Measurements from ENCODE around the gene HDGFL1.

The HDGFL1 gene

GRCh38 chr6:22544476-22544875 is 24.9 kb upstream of the HDGFL1 start:
- Histone ChIP-seq H3K4me1 (peaks cover 5% of the 10 kb centered on the region), H3K4me3 (ENCODE audit: low read depth, low read length) (no peak overlapping the region), H3K9me3 (no peaks in the 10 kb centered on the region; the same call in 1 of the 2 replicates), H3K27me3 (no peaks in the 10 kb centered on the region), H3K36me3 (no peaks in the 10 kb centered on the region)
- no peak for DNase-seq
- no peak for TF ChIP-seq CTCF (IDR thresholded peaks at IDR 0.05; ENCODE audit: low read depth, low read length)

DNA sequence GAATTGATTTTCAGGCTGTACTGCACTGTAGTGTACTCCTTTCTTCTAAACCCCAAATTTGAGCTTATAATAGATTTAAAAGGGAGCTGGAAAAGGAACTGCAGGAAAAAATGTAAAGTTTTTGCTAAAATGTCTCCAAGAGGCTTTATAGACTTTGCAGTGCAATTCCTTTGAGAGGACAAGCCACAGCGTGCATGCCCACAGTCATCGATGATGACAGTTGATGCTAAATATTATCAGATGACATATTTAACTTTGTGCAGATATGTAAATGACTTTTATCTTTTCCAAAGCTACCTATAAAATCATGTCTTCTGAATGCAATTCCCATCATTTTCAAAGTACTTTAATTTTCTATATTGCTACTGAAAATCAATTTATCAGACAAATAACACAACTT is 24.3 kb upstream of the HDGFL1 start:
- Histone ChIP-seq H3K4me3 (ENCODE audit: low read depth, low read length) (no peak overlapping the region), H3K9me3 (no peaks in the 10 kb centered on the region; the same call in 1 of the 2 replicates)

DNA sequence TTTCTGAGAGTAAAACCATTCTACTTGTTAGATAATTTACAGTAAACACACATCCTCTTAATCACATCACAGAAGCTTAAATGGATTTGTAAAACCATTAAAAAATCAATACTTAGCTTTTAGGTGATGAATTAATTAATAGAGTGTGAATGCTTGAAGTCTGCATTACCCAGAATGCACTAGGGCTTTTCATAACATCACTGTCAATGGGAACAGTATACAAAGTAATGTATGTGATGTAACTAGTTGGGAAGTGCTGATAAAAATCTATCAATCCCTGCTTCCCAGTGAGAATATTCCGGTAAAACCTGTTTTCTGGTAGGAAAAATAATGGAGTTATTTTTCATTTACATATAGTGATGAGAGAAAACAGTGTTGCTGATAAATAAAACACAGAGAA is 23.1 kb upstream of the HDGFL1 start:
- DNase-seq = no peak
- no peak for TF ChIP-seq CTCF (IDR thresholded peaks at IDR 0.05; ENCODE audit: low read depth, low read length)
- H3K27me3 ChIP-seq = no peaks in the 10 kb centered on the region
- no peak overlapping the region for H3K4me3 ChIP-seq (ENCODE audit: low read depth, low read length)
- H3K36me3 ChIP-seq = no peaks in the 10 kb centered on the region
- no peaks in the 10 kb centered on the region; the same call in none of the 2 replicates for H3K9me3 ChIP-seq
- H3K4me1 ChIP-seq = peaks cover 5% of the 10 kb centered on the region

More for the DNA sequence above, 24.3 kb upstream of the HDGFL1 start:
- DNase-seq = no peak
- Histone ChIP-seq H3K27me3 (no peaks in the 10 kb centered on the region), H3K4me1 (peaks cover 5% of the 10 kb centered on the region), H3K36me3 (no peaks in the 10 kb centered on the region)
- TF ChIP-seq CTCF (IDR thresholded peaks at IDR 0.05; ENCODE audit: low read depth, low read length) = no peak

DNA sequence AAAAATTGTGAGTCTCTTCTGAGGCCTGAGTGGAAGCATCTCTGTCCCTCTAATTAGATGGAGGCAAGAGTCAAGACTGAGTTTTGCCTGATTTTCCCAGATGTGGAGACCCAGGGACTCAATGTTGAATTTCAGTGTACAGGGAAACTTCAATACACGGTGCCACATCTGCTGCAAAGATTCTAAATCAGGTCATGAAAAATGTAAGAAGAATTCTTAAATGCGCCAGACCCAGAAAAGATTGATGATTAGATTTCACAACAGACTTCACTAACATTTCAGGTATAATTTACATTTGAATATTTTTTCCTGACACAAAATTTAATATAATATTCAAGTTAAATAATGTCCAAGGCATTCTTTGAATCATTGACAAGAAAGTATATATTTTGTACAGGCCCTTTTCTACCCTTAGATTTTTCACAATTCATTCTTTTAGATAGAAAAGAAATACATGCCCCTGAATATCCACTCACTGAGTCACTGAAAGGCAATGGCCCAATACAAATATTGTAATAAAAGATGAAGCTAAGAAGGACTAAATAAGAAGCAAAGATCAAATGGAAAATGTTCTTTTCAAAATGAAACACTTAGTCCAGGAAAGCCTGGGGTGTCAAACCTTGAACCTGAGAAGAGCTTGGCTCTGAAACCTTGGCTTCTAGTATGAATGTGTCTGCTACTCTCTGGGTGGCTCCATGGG is 18.2 kb upstream of the HDGFL1 start:
- no peaks in the 10 kb centered on the region for H3K36me3 ChIP-seq

GRCh38 chr6:22556266-22556665 is 13.1 kb upstream of the HDGFL1 start:
- no peak overlapping the region for H3K4me3 ChIP-seq (ENCODE audit: low read depth, low read length)
- no peak for DNase-seq
- no peaks in the 10 kb centered on the region for H3K36me3 ChIP-seq

More for the DNA sequence above, 18.2 kb upstream of the HDGFL1 start:
- Histone ChIP-seq H3K4me1 (no peaks in the 10 kb centered on the region), H3K4me3 (ENCODE audit: low read depth, low read length) (no peak overlapping the region), H3K9me3 (no peaks in the 10 kb centered on the region; the same call in 1 of the 2 replicates), H3K27me3 (no peaks in the 10 kb centered on the region)
- TF ChIP-seq CTCF (IDR thresholded peaks at IDR 0.05; ENCODE audit: low read depth, low read length) = no peak
- no peak for DNase-seq

More at GRCh38 chr6:22556266-22556665, 13.1 kb upstream of the HDGFL1 start:
- H3K4me1 ChIP-seq = peaks cover 4% of the 10 kb centered on the region
- no peak for TF ChIP-seq CTCF (IDR thresholded peaks at IDR 0.05; ENCODE audit: low read depth, low read length)
- H3K27me3 ChIP-seq = no peaks in the 10 kb centered on the region
- no peaks in the 10 kb centered on the region for H3K9me3 ChIP-seq

All from BE2C (cell line).